Neural progenitor cell (in vitro differentiated cells): Measurements from ENCODE around the gene TBXAS1.

Experiments used
- CTCF ChIP-seq: fragments of 200-600 bp; sonication (generic); IDR thresholded peaks from 2 replicates; pipeline ENCODE4 v1.5.1; 2017; ENCODE audit warnings: antibody characterized with exemption, mild to moderate bottlenecking
- EZH2 ChIP-seq: fragments of 200-600 bp; sonication (generic); IDR thresholded peaks from 2 replicates; pipeline ENCODE4 v1.6.1; 2017; ENCODE audit warnings: antibody characterized with exemption, mild to moderate bottlenecking, moderate library complexity

DNA sequence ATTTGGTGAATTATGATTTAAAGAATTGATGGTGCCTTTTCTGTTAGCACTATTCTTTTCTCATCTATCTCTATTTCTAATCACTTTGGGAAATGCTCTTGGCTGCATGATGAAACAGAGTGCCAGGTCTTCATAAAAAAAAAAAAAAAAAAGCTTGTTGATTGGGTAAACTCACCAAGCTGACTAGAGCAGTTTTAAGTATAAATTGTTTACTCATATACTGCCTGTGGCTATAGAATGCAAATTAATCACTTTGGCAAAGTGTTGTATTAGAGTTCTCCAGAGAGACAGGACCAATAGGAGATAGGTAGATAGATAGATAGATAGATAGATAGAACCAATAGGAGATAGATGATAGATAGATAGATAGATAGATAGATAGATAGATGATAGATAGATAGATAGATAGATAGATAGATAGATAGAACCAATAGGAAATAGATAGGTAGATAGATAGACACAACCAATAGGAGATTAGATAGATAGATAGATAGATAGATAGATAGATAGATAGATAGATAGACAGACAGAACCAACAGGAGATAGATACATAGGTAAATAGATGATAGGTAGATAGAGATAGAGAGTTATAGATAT is 20.1 kb upstream of the TBXAS1 start:
- TF ChIP-seq CTCF (no peak), EZH2 (no peak)
